Retinal pigment epithelial cell (primary cell): ENCODE measurements around the gene MGAT5B.

Source experiments
- DNase-seq: peaks from one replicate; pipeline ENCODE4 v3.0.0-alpha.2; 2010; ENCODE audit warnings: low read depth
- H3K4me3 ChIP-seq: 2 replicates; pipeline ENCODE4 v1.5.1; 2011; ENCODE audit warnings: mild to moderate bottlenecking, low read length, control low read depth, moderate library complexity
- CTCF ChIP-seq: conservative IDR thresholded peaks from 2 replicates; pipeline ENCODE4 v1.5.1; 2011; ENCODE audit warnings: low read depth, low read length, control low read depth, inconsistent platforms

Gene MGAT5B

GRCh38 chr17:76925441-76925891 lies 57.3 kb downstream of the MGAT5B start:
- no peak overlapping the region for H3K4me3 ChIP-seq
- DNase-seq = no peak
- TF ChIP-seq CTCF = no peak

GRCh38 chr17:76926237-76926866 lies 58.1 kb downstream of the MGAT5B start:
- no peak for TF ChIP-seq CTCF

GRCh38 chr17:76927577-76927976 lies 59.4 kb downstream of the MGAT5B start:
- H3K4me3 ChIP-seq = no peak overlapping the region
- TF ChIP-seq CTCF = no peak
- DNase-seq = no peak

More at GRCh38 chr17:76926237-76926866, 58.1 kb downstream of the MGAT5B start:
- DNase-seq = no peak
- no peak overlapping the region for H3K4me3 ChIP-seq

GRCh38 chr17:76927982-76928381 lies 59.8 kb downstream of the MGAT5B start:
- no peak overlapping the region for H3K4me3 ChIP-seq
- no peak for TF ChIP-seq CTCF
- no peak for DNase-seq

GRCh38 chr17:76929148-76929547 lies 60.9 kb downstream of the MGAT5B start:
- TF ChIP-seq CTCF = no peak
- DNase-seq = no peak
- H3K4me3 ChIP-seq = no peak overlapping the region

GRCh38 chr17:76929601-76930000 lies 61.4 kb downstream of the MGAT5B start:
- no peak overlapping the region for H3K4me3 ChIP-seq
- TF ChIP-seq CTCF = no peak
- no peak for DNase-seq

- DNase-seq = no peak
- no peak overlapping the region for H3K4me3 ChIP-seq
- no peak for TF ChIP-seq CTCF
Observed at GRCh38 chr17:76930107-76930506, 61.9 kb downstream of the MGAT5B start.
